ENCODE data around the gene FAM131B. TPM values are rescaled to one million over a fixed set of nuclear protein-coding genes. Genes with fewer than 3 reads are reported as not detected.

The FAM131B gene
- total RNA-seq, 1 donor, result 1.4 TPM

DNA sequence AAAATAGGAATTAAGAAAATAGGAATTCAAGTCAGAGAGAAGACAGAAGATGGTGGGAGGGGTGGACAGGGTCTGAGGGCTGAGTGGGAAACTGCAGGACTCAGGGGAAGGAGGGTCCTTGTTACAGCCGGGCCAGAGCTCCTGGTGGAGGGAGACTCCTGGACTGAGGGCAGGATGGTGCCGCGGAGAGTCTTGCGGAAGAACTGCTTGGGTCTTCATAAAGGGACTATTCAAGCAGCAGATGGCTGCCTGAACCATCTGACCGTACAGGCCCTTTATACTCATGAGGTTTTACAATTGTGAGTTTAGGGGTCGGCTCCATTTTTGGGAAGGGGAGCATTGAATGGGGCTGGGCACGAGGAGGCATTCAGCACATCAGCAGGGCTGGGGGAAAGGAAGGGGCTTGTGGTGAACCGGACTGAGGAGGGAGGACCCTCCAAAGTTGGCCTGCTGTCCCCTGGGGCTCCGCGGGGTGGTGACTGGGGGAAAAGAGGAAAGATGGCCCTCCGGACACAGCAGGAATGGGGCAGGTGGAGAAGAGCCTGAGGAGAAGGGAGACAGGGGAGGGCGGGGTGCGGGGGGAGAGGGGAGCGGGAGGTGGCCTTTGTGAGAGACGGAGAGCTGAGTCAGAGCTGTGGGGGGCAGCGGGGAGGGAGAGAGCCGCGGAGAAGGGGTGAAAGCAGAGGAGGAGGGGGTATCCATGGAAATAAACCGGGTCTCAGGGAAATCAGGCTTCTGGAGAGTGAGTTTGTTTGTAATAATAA is 1.5 kb downstream of the FAM131B start:
- Histone ChIP-seq H3K36me3 (ENCODE audit: insufficient read depth, low read length) (no peaks in the 10 kb centered on the region), H3K27ac (ENCODE audit: low read depth, low read length) (no peak overlapping the region), H3K4me2 (ENCODE audit: insufficient read depth, low read length) (no peak overlapping the region), H4K20me1 (ENCODE audit: insufficient read depth, low read length) (no peaks in the 10 kb centered on the region), H3K79me2 (ENCODE audit: insufficient read depth, low read length) (no peaks in the 10 kb centered on the region), H3K4me1 (ENCODE audit: insufficient read depth, low read length) (no peaks in the 10 kb centered on the region), H2AFZ (ENCODE audit: low read length) (no peak overlapping the region), H3K27me3 (ENCODE audit: insufficient read depth, low read length) (peaks cover 41% of the 10 kb centered on the region), H3K4me3 (ENCODE audit: insufficient read depth, low read length) (no peak overlapping the region), H3K9me3 (ENCODE audit: low read depth, low read length) (no peaks in the 10 kb centered on the region)
- TF ChIP-seq, protein P1, sequence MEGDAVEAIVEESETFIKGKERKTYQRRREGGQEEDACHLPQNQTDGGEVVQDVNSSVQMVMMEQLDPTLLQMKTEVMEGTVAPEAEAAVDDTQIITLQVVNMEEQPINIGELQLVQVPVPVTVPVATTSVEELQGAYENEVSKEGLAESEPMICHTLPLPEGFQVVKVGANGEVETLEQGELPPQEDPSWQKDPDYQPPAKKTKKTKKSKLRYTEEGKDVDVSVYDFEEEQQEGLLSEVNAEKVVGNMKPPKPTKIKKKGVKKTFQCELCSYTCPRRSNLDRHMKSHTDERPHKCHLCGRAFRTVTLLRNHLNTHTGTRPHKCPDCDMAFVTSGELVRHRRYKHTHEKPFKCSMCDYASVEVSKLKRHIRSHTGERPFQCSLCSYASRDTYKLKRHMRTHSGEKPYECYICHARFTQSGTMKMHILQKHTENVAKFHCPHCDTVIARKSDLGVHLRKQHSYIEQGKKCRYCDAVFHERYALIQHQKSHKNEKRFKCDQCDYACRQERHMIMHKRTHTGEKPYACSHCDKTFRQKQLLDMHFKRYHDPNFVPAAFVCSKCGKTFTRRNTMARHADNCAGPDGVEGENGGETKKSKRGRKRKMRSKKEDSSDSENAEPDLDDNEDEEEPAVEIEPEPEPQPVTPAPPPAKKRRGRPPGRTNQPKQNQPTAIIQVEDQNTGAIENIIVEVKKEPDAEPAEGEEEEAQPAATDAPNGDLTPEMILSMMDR (IDR thresholded peaks at IDR 0.05; ENCODE audit: extremely low read depth, low read depth, low read length), result no peak
- no peak for DNase-seq (ENCODE audit: insufficient read length, low spot score, missing footprints)

DNA sequence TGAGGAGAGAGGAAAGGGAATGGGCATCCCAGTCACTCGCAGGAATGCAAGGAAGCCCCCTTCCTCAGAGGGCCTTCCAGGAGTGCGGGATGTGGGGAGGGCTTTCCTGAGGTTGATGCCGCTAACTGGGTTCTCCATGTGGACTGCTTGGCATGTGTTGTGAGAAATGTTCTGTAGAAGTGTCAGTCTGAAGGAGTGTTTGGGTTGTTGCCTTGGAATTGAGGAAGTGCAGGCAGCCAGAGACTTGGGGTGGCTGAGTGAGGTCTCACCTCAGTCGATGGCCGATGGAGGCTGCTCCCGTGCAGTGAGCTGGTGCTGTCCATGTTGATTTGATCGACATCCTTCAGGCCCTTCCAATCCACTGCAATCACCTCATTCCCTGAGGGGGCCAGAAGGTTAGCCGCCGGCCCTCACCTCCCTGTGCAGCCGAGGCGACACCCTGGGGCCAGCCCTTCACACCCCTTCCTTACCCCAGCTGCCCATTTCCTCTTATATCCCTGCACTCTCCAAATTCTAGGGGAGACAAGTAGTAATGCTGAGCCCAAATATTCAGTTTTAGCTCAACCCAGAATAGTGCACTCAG is 2.7 kb downstream of the FAM131B start:
- peak; percentile 84 for DNase-seq (ENCODE audit: insufficient read length, low spot score, missing footprints)
- peaks cover 38% of the 10 kb centered on the region for H3K27me3 ChIP-seq (ENCODE audit: insufficient read depth, low read length)
- no peaks in the 10 kb centered on the region for H3K36me3 ChIP-seq (ENCODE audit: insufficient read depth, low read length)
- no peak overlapping the region for H3K4me2 ChIP-seq (ENCODE audit: insufficient read depth, low read length)
- H3K79me2 ChIP-seq (ENCODE audit: insufficient read depth, low read length), result no peaks in the 10 kb centered on the region
- no peak overlapping the region for H3K4me3 ChIP-seq (ENCODE audit: insufficient read depth, low read length)
- H3K9me3 ChIP-seq (ENCODE audit: low read depth, low read length), result no peaks in the 10 kb centered on the region
- TF ChIP-seq, protein P1 (IDR thresholded peaks at IDR 0.05; ENCODE audit: extremely low read depth, low read depth, low read length), result no peak
- H2AFZ ChIP-seq (ENCODE audit: low read length), result no peak overlapping the region
- H3K4me1 ChIP-seq (ENCODE audit: insufficient read depth, low read length), result no peaks in the 10 kb centered on the region
- H3K27ac ChIP-seq (ENCODE audit: low read depth, low read length), result no peak overlapping the region
- H4K20me1 ChIP-seq (ENCODE audit: insufficient read depth, low read length), result no peaks in the 10 kb centered on the region

DNA sequence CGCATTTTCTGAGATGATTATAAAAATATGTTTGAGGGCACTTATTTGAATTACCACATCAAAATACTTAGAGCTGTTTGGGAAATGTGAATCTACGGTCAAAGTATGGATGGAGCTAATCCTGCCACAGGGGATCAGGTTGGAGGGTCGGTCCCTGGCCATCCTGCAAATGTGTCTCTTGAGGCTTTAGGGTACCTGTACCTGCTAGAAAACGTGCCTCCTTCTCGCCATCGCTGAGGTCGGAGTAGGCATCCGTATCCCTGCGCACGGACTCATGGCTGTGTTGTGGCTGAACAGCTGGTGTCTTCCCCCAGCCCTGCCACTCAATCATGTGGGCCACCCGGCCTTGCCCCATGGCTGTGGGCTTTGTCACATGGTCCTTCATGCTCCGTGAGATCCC is 3.9 kb downstream of the FAM131B start:
- Histone ChIP-seq H3K36me3 (ENCODE audit: insufficient read depth, low read length) (no peaks in the 10 kb centered on the region), H3K4me3 (ENCODE audit: insufficient read depth, low read length) (no peak overlapping the region), H3K79me2 (ENCODE audit: insufficient read depth, low read length) (no peaks in the 10 kb centered on the region), H3K27me3 (ENCODE audit: insufficient read depth, low read length) (peaks cover 26% of the 10 kb centered on the region), H3K27ac (ENCODE audit: low read depth, low read length) (no peak overlapping the region), H4K20me1 (ENCODE audit: insufficient read depth, low read length) (no peaks in the 10 kb centered on the region), H3K4me2 (ENCODE audit: insufficient read depth, low read length) (no peak overlapping the region), H2AFZ (ENCODE audit: low read length) (no peak overlapping the region), H3K4me1 (ENCODE audit: insufficient read depth, low read length) (no peaks in the 10 kb centered on the region), H3K9me3 (ENCODE audit: low read depth, low read length) (no peaks in the 10 kb centered on the region)
- peak; percentile 66 for DNase-seq (ENCODE audit: insufficient read length, low spot score, missing footprints)
- TF ChIP-seq, protein P1 (IDR thresholded peaks at IDR 0.05; ENCODE audit: extremely low read depth, low read depth, low read length), result no peak

DNA sequence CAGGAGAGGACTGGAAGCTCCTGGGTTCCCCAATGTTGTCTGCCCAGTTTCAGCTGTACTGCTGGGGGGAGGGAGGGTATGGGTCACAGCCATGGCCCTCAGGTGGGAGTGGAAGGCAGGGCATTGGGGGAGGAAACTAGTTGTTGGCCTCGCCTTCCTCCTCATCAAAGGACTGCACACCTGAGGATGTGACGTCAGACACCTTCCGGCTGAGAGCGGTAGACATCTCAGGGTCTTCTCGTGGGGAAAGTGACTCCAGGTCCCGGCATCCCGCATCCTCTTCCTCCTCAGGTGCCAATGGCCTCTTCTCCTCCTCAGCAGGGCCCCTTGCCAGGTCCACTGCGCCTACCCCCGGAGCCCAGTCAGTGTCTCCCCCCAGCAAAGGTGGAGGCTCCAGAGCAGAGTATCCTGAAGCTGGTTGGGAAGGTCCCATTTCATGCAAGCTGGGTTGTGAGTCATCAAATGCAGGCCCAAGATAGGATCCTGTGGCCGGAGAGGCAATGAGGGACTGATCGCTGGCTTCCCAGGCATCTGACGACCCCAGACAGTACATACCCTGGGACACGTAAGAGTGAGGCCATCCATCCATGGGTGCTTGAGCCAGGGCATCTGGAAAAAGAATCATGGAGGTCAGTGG is 6.0 kb downstream of the FAM131B start:
- Histone ChIP-seq H2AFZ (ENCODE audit: low read length) (no peak overlapping the region), H3K9me3 (ENCODE audit: low read depth, low read length) (no peaks in the 10 kb centered on the region), H3K79me2 (ENCODE audit: insufficient read depth, low read length) (no peaks in the 10 kb centered on the region), H4K20me1 (ENCODE audit: insufficient read depth, low read length) (no peaks in the 10 kb centered on the region), H3K4me1 (ENCODE audit: insufficient read depth, low read length) (no peaks in the 10 kb centered on the region), H3K4me2 (ENCODE audit: insufficient read depth, low read length) (no peak overlapping the region), H3K36me3 (ENCODE audit: insufficient read depth, low read length) (no peaks in the 10 kb centered on the region), H3K27me3 (ENCODE audit: insufficient read depth, low read length) (peaks cover 19% of the 10 kb centered on the region), H3K4me3 (ENCODE audit: insufficient read depth, low read length) (no peak overlapping the region), H3K27ac (ENCODE audit: low read depth, low read length) (no peak overlapping the region)
- TF ChIP-seq, protein P1 (IDR thresholded peaks at IDR 0.05; ENCODE audit: extremely low read depth, low read depth, low read length), result no peak
- peak; percentile 89 for DNase-seq (ENCODE audit: insufficient read length, low spot score, missing footprints)

All from osteoblast (primary cell).